MM.1S (cell line): ENCODE data around the gene ABCG4.
"Not testable (repeated sequence)": the region's sequence is repeated elsewhere in the genome, so short reads cannot be mapped to it uniquely, and the experiment has no call there.

Experiments used
- EZH2phosphoT487 ChIP-seq: fragments of 300-600 bp; sonication (generic); IDR thresholded peaks from 2 replicates; pipeline ENCODE4 v1.6.1; 2018; ENCODE audit warnings: antibody characterized with exemption, low read length
- TF ChIP-seq, protein P1 (sequence below): fragments of 300-600 bp; sonication (generic); IDR thresholded peaks from 2 replicates; pipeline ENCODE4 v1.5.1; 2016; ENCODE audit warnings: antibody characterized with exemption, low read length, mixed read lengths

GRCh38 chr11:119103161-119103664 lies 45.6 kb upstream of the ABCG4 start:
- TF ChIP-seq, protein P1, sequence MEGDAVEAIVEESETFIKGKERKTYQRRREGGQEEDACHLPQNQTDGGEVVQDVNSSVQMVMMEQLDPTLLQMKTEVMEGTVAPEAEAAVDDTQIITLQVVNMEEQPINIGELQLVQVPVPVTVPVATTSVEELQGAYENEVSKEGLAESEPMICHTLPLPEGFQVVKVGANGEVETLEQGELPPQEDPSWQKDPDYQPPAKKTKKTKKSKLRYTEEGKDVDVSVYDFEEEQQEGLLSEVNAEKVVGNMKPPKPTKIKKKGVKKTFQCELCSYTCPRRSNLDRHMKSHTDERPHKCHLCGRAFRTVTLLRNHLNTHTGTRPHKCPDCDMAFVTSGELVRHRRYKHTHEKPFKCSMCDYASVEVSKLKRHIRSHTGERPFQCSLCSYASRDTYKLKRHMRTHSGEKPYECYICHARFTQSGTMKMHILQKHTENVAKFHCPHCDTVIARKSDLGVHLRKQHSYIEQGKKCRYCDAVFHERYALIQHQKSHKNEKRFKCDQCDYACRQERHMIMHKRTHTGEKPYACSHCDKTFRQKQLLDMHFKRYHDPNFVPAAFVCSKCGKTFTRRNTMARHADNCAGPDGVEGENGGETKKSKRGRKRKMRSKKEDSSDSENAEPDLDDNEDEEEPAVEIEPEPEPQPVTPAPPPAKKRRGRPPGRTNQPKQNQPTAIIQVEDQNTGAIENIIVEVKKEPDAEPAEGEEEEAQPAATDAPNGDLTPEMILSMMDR: not testable (repeated sequence)
- not testable (repeated sequence) for TF ChIP-seq EZH2phosphoT487
